Fibroblast of skin of right biceps (primary cell): ENCODE data around the gene MALSU1.

Source experiments
- DNase-seq: peaks from one replicate; pipeline ENCODE4 v3.0.0-alpha.2; 2013

MALSU1 gene

GRCh38 chr7:23298885-23299769 is at the start of gene MALSU1:
Gene MALSU1, plus strand, starts transcription at chr7:23299339. Its CDS starts 14 bp downstream, at chr7:23299353.
- DNase-seq: peak; percentile 97

- no peak for DNase-seq
Measured at GRCh38 chr7:23249486-23249885, 49.7 kb upstream of the MALSU1 start.

- DNase-seq: no peak
Measured at GRCh38 chr7:23254051-23254681, 45.0 kb upstream of the MALSU1 start.

- no peak for DNase-seq
Measured at GRCh38 chr7:23256731-23257130, 42.4 kb upstream of the MALSU1 start.

- no peak for DNase-seq
Measured at GRCh38 chr7:23260371-23260770, 38.8 kb upstream of the MALSU1 start.

- peak; percentile 61 for DNase-seq
Measured at GRCh38 chr7:23261843-23262452, 37.2 kb upstream of the MALSU1 start.

GRCh38 chr7:23264916-23265458 is 34.2 kb upstream of the MALSU1 start:
- DNase-seq: no peak

GRCh38 chr7:23266918-23267317 is 32.2 kb upstream of the MALSU1 start:
- no peak for DNase-seq

GRCh38 chr7:23267357-23267756 is 31.8 kb upstream of the MALSU1 start:
- DNase-seq: no peak

- no peak for DNase-seq
Measured at GRCh38 chr7:23268167-23268566, 31.0 kb upstream of the MALSU1 start.

GRCh38 chr7:23268746-23269145 is 30.4 kb upstream of the MALSU1 start:
- DNase-seq: no peak

GRCh38 chr7:23272275-23272674 is 26.9 kb upstream of the MALSU1 start:
- no peak for DNase-seq

GRCh38 chr7:23273141-23273599 is 26.0 kb upstream of the MALSU1 start:
- DNase-seq: peak; percentile 88

GRCh38 chr7:23275912-23276311 is 23.2 kb upstream of the MALSU1 start:
- DNase-seq: no peak

- DNase-seq: peak; percentile 17
Measured at GRCh38 chr7:23276376-23276775, 22.8 kb upstream of the MALSU1 start.

- no peak for DNase-seq
Measured at GRCh38 chr7:23276947-23277346, 22.2 kb upstream of the MALSU1 start.

GRCh38 chr7:23277359-23277989 is 21.7 kb upstream of the MALSU1 start:
- peak; percentile 67 for DNase-seq

- no peak for DNase-seq
Measured at GRCh38 chr7:23279819-23280525, 19.2 kb upstream of the MALSU1 start.

GRCh38 chr7:23283086-23283485 is 16.1 kb upstream of the MALSU1 start:
- no peak for DNase-seq

- DNase-seq: no peak
Measured at GRCh38 chr7:23284871-23285270, 14.3 kb upstream of the MALSU1 start.

GRCh38 chr7:23285657-23286646 is 13.2 kb upstream of the MALSU1 start:
- no peak for DNase-seq
